Esophagus muscularis mucosa (tissue), 4 donors: ENCODE measurements around the gene SLC25A41.

Experiments
- EP300 ChIP-seq: sonication (generic); formaldehyde crosslinking; IDR thresholded peaks from one replicate; pipeline ENCODE4 v1.6.1; 2017; ENCODE audit warnings: antibody characterized with exemption
- POLR2AphosphoS5 ChIP-seq, 2 donors: sonication (generic); formaldehyde crosslinking; IDR thresholded peaks; one replicate each; pipeline ENCODE4 v1.6.1; 2017; ENCODE audit warnings: antibody characterized with exemption in 2 of 2
- TF ChIP-seq, protein P1 (sequence below), 3 experiments: fragments of 200-600 bp in 2 of 3; fragments of 450-650 bp in 1 of 3; sonication (generic) in 2 of 3; IDR thresholded peaks; one replicate each; pipeline ENCODE4 v1.5.1; 2017 to 2019; ENCODE audit warnings: antibody characterized with exemption in 3 of 3, mild to moderate bottlenecking in 2 of 3, moderate library complexity in 1 of 3

DNA sequence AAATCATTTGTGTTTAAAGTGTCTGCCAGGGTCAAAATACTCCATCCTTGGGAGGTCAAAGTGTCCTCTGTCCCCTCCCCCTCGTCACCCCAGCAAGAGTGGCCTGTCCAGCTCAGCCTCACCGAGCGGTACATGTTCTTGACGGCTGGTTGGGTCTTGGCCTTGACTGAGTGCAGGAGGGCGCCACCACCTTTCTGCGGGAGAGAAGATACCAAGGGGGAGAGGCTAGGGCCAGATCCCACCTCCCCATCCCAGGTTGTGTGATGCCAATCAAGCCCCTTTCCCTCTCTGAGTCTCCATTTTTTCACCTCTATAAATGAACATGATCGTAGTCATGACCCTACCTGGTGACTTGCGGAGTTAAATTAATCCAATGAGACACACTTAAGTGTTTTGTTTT is 36.6 kb upstream of the SLC25A41 start:
- TF ChIP-seq, protein P1, sequence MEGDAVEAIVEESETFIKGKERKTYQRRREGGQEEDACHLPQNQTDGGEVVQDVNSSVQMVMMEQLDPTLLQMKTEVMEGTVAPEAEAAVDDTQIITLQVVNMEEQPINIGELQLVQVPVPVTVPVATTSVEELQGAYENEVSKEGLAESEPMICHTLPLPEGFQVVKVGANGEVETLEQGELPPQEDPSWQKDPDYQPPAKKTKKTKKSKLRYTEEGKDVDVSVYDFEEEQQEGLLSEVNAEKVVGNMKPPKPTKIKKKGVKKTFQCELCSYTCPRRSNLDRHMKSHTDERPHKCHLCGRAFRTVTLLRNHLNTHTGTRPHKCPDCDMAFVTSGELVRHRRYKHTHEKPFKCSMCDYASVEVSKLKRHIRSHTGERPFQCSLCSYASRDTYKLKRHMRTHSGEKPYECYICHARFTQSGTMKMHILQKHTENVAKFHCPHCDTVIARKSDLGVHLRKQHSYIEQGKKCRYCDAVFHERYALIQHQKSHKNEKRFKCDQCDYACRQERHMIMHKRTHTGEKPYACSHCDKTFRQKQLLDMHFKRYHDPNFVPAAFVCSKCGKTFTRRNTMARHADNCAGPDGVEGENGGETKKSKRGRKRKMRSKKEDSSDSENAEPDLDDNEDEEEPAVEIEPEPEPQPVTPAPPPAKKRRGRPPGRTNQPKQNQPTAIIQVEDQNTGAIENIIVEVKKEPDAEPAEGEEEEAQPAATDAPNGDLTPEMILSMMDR (IDR thresholded peaks at IDR 0.05) = no peak
- no peak for TF ChIP-seq EP300
- no peak for TF ChIP-seq POLR2AphosphoS5 (IDR thresholded peaks at IDR 0.05)
